ENCODE measurements around the gene MCTP1.

The MCTP1 gene

GRCh38 chr5:94802450-94802849, 482.4 kb downstream of the MCTP1 start:
- no peak overlapping the region for H3K4me3 ChIP-seq (replicated peaks; ENCODE audit: low read depth, low read length)
- TF ChIP-seq CTCF (IDR thresholded peaks at IDR 0.05; ENCODE audit: low read length, missing control alignments): no peak
- DNase-seq (ENCODE audit: low read depth): peak; percentile 26

- no peak overlapping the region for H3K4me3 ChIP-seq (replicated peaks; ENCODE audit: low read depth, low read length)
- no peak for DNase-seq (ENCODE audit: low read depth)
- TF ChIP-seq CTCF (IDR thresholded peaks at IDR 0.05; ENCODE audit: low read length, missing control alignments): no peak
Observed at GRCh38 chr5:94796586-94796985, 488.3 kb downstream of the MCTP1 start.

GRCh38 chr5:94793816-94794198, 491.1 kb downstream of the MCTP1 start:
- no peak overlapping the region for H3K4me3 ChIP-seq (replicated peaks; ENCODE audit: low read depth, low read length)
- DNase-seq (ENCODE audit: low read depth): peak; percentile 51
- TF ChIP-seq CTCF (IDR thresholded peaks at IDR 0.05; ENCODE audit: low read length, missing control alignments): no peak

- TF ChIP-seq CTCF (IDR thresholded peaks at IDR 0.05; ENCODE audit: low read length, missing control alignments): no peak
- H3K4me3 ChIP-seq (replicated peaks; ENCODE audit: low read depth, low read length): no peak overlapping the region
- peak; percentile 86 for DNase-seq (ENCODE audit: low read depth)
Observed at GRCh38 chr5:94793113-94793815, 491.6 kb downstream of the MCTP1 start.

GRCh38 chr5:94791829-94792228, 493.1 kb downstream of the MCTP1 start:
- DNase-seq (ENCODE audit: low read depth): no peak
- H3K4me3 ChIP-seq (replicated peaks; ENCODE audit: low read depth, low read length): no peak overlapping the region
- no peak for TF ChIP-seq CTCF (IDR thresholded peaks at IDR 0.05; ENCODE audit: low read length, missing control alignments)

- no peak overlapping the region for H3K4me3 ChIP-seq (replicated peaks; ENCODE audit: low read depth, low read length)
- TF ChIP-seq CTCF (IDR thresholded peaks at IDR 0.05; ENCODE audit: low read length, missing control alignments): no peak
- no peak for DNase-seq (ENCODE audit: low read depth)
Observed at GRCh38 chr5:94788527-94788926, 496.4 kb downstream of the MCTP1 start.
